Neuron (in vitro differentiated cells): ENCODE results near the gene RFTN1.

Experiments
- H2AFZ ChIP-seq: one replicate; pipeline ENCODE4 v1.6.1; 2013; ENCODE audit warnings: low read depth, mild to moderate bottlenecking, inconsistent platforms, low read length, moderate library complexity
- H3K27me3 ChIP-seq: one replicate; pipeline ENCODE4 v1.6.1; 2013; ENCODE audit warnings: low read length; ENCODE audit not compliant: insufficient read depth
- H3K36me3 ChIP-seq: one replicate; pipeline ENCODE4 v1.6.1; 2013; ENCODE audit warnings: low read length; ENCODE audit not compliant: insufficient read depth
- H3K4me1 ChIP-seq: one replicate; pipeline ENCODE4 v1.6.1; 2013; ENCODE audit warnings: low read length; ENCODE audit not compliant: insufficient read depth
- H3K4me3 ChIP-seq: 2 replicates; pipeline ENCODE4 v1.5.1; 2013; ENCODE audit warnings: mild to moderate bottlenecking, low read length, moderate library complexity
- H3K9me3 ChIP-seq: one replicate; pipeline ENCODE4 v1.6.1; 2013; ENCODE audit warnings: low read length

RFTN1 gene

GRCh38 chr3:16508591-16508995 lies 4.9 kb downstream of the RFTN1 start:
- no peak overlapping the region for H2AFZ ChIP-seq
- H3K4me1 ChIP-seq, result peaks cover 19% of the 10 kb centered on the region
- no peaks in the 10 kb centered on the region for H3K27me3 ChIP-seq
- no peak overlapping the region for H3K4me3 ChIP-seq
- H3K9me3 ChIP-seq, result no peaks in the 10 kb centered on the region
- no peaks in the 10 kb centered on the region for H3K36me3 ChIP-seq

GRCh38 chr3:16508243-16508578 lies 5.3 kb downstream of the RFTN1 start:
- Histone ChIP-seq H3K4me1 (peaks cover 19% of the 10 kb centered on the region), H3K36me3 (no peaks in the 10 kb centered on the region), H3K4me3 (no peak overlapping the region), H2AFZ (no peak overlapping the region), H3K27me3 (no peaks in the 10 kb centered on the region), H3K9me3 (no peaks in the 10 kb centered on the region)

- Histone ChIP-seq H3K36me3 (no peaks in the 10 kb centered on the region), H3K4me3 (no peak overlapping the region), H2AFZ (no peak overlapping the region), H3K9me3 (no peaks in the 10 kb centered on the region), H3K4me1 (peaks cover 14% of the 10 kb centered on the region), H3K27me3 (no peaks in the 10 kb centered on the region)
These were observed 5.8 kb downstream of the RFTN1 start for GRCh38 chr3:16507578-16508242.

- no peak overlapping the region for H2AFZ ChIP-seq
- H3K27me3 ChIP-seq, result no peaks in the 10 kb centered on the region
- H3K4me1 ChIP-seq, result peaks cover 12% of the 10 kb centered on the region
These were observed 6.5 kb downstream of the RFTN1 start for GRCh38 chr3:16506884-16507577.

GRCh38 chr3:16506451-16506850 lies 7.0 kb downstream of the RFTN1 start:
- no peak overlapping the region for H2AFZ ChIP-seq
- H3K9me3 ChIP-seq, result no peaks in the 10 kb centered on the region
- peaks cover 12% of the 10 kb centered on the region for H3K4me1 ChIP-seq
- no peak overlapping the region for H3K4me3 ChIP-seq
- H3K27me3 ChIP-seq, result no peaks in the 10 kb centered on the region
- no peaks in the 10 kb centered on the region for H3K36me3 ChIP-seq

More at GRCh38 chr3:16506884-16507577, 6.5 kb downstream of the RFTN1 start:
- H3K36me3 ChIP-seq, result no peaks in the 10 kb centered on the region
- H3K9me3 ChIP-seq, result no peaks in the 10 kb centered on the region
- no peak overlapping the region for H3K4me3 ChIP-seq

DNA sequence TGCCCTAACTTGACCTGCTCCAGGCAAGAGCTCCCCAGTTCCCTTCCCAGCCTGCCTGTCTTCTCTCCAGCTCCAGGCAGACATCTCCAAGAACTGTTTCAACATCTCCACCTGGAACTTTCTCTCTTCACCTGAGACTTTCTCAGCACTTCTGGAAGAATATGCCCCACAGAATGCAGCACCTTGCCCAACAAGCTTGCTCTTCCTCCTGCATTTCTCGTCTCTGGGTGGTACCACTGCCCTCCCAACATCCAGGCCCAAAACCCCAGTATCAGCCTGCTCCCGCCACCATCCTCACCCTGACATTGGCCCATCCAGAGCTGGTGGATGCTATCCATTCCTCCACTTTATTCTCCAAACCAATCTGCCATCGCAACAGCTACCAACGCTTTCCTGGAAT lies 8.8 kb downstream of the RFTN1 start:
- no peak overlapping the region for H3K4me3 ChIP-seq
- no peaks in the 10 kb centered on the region for H3K36me3 ChIP-seq

GRCh38 chr3:16504242-16504641 lies 9.3 kb downstream of the RFTN1 start:
- Histone ChIP-seq H3K4me3 (no peak overlapping the region), H3K27me3 (no peaks in the 10 kb centered on the region), H3K4me1 (peaks cover 9% of the 10 kb centered on the region), H3K36me3 (no peaks in the 10 kb centered on the region), H3K9me3 (no peaks in the 10 kb centered on the region), H2AFZ (no peak overlapping the region)

More for the DNA sequence above, 8.8 kb downstream of the RFTN1 start:
- Histone ChIP-seq H3K4me1 (peaks cover 9% of the 10 kb centered on the region), H3K27me3 (no peaks in the 10 kb centered on the region), H2AFZ (no peak overlapping the region), H3K9me3 (no peaks in the 10 kb centered on the region)

- H3K36me3 ChIP-seq, result no peaks in the 10 kb centered on the region
- peaks cover 10% of the 10 kb centered on the region for H3K4me1 ChIP-seq
- no peak overlapping the region for H2AFZ ChIP-seq
- no peaks in the 10 kb centered on the region for H3K9me3 ChIP-seq
- no peaks in the 10 kb centered on the region for H3K27me3 ChIP-seq
- H3K4me3 ChIP-seq, result no peak overlapping the region
These were observed 10.2 kb downstream of the RFTN1 start for GRCh38 chr3:16503191-16503776.

- Histone ChIP-seq H3K9me3 (no peaks in the 10 kb centered on the region), H3K36me3 (no peaks in the 10 kb centered on the region), H3K4me3 (no peak overlapping the region), H3K4me1 (peaks cover 9% of the 10 kb centered on the region), H2AFZ (no peak overlapping the region), H3K27me3 (no peaks in the 10 kb centered on the region)
These were observed 11.1 kb downstream of the RFTN1 start for GRCh38 chr3:16502347-16502908.

GRCh38 chr3:16501376-16501775 lies 12.1 kb downstream of the RFTN1 start:
- Histone ChIP-seq H3K36me3 (no peaks in the 10 kb centered on the region), H3K4me1 (peaks cover 9% of the 10 kb centered on the region), H3K4me3 (no peak overlapping the region), H3K27me3 (no peaks in the 10 kb centered on the region), H2AFZ (no peak overlapping the region), H3K9me3 (no peaks in the 10 kb centered on the region)

DNA sequence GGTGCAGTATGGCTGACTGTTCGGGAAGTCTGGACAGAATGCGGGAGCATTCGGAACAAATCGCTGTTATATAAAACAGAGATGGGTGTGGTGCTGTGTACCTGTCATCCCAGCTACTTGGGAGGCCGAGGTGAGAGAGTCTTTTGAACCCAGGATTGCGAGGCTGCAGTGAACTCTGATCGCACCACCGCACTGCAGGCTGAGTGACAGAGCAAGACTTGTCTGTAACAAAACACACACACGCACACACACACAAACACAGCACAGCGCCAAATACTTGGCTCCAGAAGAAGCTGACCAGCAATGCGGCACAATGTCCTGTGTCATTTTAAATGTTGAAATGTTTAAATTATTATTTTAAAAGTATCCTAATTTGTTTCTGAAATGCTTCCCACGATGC lies 12.6 kb downstream of the RFTN1 start:
- Histone ChIP-seq H3K36me3 (no peaks in the 10 kb centered on the region), H3K9me3 (no peaks in the 10 kb centered on the region), H3K4me3 (no peak overlapping the region), H3K4me1 (peaks cover 9% of the 10 kb centered on the region), H3K27me3 (no peaks in the 10 kb centered on the region), H2AFZ (no peak overlapping the region)

DNA sequence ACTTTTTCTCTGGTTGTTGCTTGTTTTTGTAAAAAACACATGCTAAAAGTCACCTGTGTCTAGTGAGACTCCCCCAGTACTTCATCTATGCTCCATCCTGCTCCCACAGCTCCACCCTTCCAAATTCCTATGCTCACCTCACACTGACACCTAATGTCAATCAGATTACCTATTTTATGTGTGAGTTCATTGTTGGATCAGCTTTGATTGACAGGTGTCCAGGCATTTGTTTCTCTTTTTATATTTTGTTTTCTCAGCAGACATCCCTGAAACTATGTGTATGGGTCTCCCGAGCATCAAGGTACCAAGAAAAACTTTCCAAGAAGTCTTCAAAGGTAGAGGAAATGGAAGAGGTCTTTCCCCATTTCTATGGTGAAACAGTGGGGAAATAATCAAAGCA lies 13.4 kb downstream of the RFTN1 start:
- H3K4me3 ChIP-seq, result no peak overlapping the region
- H3K27me3 ChIP-seq, result no peaks in the 10 kb centered on the region
- H3K9me3 ChIP-seq, result no peaks in the 10 kb centered on the region
- peaks cover 9% of the 10 kb centered on the region for H3K4me1 ChIP-seq
- no peaks in the 10 kb centered on the region for H3K36me3 ChIP-seq
- no peak overlapping the region for H2AFZ ChIP-seq

DNA sequence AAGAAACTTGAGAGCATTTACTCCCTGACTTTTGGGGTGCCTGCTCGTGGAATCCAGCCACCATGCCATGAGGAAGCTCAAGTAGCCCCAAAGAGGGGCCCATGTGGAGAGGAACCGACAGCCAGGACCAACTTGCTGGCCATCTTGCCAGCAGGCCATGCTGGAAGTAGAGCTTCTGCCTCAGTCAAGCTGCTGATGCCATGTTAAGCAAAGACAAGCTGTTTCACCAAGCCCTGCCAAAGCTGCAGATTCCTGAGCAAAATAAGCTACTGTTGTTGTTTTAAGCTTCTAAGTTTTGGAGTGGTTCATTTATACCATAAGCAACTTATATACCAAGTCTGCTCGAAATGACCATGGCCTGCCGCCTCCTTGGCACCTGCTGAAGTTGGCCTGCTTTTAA lies 14.1 kb downstream of the RFTN1 start:
- Histone ChIP-seq H3K36me3 (no peaks in the 10 kb centered on the region), H2AFZ (no peak overlapping the region), H3K4me1 (peaks cover 9% of the 10 kb centered on the region), H3K9me3 (no peaks in the 10 kb centered on the region), H3K27me3 (no peaks in the 10 kb centered on the region), H3K4me3 (no peak overlapping the region)
